Smooth muscle cell of the brain vasculature (primary cell): ENCODE results near the gene BSPH1.
"Not testable (repeated sequence)": the region's sequence is repeated elsewhere in the genome, so short reads cannot be mapped to it uniquely, and the experiment has no call there.

Source experiments
- DNase-seq: peaks from one replicate; pipeline ENCODE4 v3.0.0-alpha.2; 2012; ENCODE audit warnings: low read depth, low spot score

The BSPH1 gene

DNA sequence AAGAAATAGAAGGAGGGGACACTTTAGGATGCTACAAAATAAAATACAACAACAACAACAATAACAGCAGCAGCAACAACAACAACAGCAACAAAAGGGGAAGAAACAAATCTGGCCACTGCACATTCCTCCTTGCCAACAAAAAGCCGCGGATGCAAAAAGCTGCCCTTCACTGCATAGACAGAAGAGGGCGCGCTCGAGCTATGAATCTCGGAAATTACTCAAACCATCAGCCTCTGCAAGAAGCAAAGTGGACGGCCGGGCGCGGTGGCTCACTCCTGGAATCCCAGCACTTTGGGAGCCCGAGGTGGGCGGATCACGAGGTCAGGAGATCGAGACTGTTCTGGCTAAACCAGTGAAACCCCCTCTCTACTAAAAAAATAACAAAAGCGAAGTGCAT is 71.9 kb downstream of the BSPH1 start:
- not testable (repeated sequence) for DNase-seq
